Cardiac fibroblast (primary cell): ENCODE measurements around the gene CORO1A.
A peak's percentile ranks its signal among the peaks of the same experiment; 100 is the strongest.

ENCODE experiments used
- DNase-seq, 2 donors: peaks; one replicate each; pipeline versions ENCODE4 v3.0.0 to v3.0.0-alpha.2; 2010; ENCODE audit warnings: low read depth in 2 of 2
- H3K4me3 ChIP-seq, 2 donors: replicated peaks in 1 of 2; 1 replicate in 1 of 2; 2 replicates in 1 of 2; pipeline ENCODE4 v1.5.1; 2011; ENCODE audit warnings: low read depth in 2 of 2, low read length in 2 of 2, mild to moderate bottlenecking in 2 of 2, moderate library complexity in 1 of 2
- TF ChIP-seq, protein P1 (sequence below): IDR thresholded peaks from one replicate; pipeline ENCODE4 v1.5.1; 2011; ENCODE audit warnings: low read depth, mild to moderate bottlenecking, low read length, inconsistent platforms

The CORO1A gene

DNA sequence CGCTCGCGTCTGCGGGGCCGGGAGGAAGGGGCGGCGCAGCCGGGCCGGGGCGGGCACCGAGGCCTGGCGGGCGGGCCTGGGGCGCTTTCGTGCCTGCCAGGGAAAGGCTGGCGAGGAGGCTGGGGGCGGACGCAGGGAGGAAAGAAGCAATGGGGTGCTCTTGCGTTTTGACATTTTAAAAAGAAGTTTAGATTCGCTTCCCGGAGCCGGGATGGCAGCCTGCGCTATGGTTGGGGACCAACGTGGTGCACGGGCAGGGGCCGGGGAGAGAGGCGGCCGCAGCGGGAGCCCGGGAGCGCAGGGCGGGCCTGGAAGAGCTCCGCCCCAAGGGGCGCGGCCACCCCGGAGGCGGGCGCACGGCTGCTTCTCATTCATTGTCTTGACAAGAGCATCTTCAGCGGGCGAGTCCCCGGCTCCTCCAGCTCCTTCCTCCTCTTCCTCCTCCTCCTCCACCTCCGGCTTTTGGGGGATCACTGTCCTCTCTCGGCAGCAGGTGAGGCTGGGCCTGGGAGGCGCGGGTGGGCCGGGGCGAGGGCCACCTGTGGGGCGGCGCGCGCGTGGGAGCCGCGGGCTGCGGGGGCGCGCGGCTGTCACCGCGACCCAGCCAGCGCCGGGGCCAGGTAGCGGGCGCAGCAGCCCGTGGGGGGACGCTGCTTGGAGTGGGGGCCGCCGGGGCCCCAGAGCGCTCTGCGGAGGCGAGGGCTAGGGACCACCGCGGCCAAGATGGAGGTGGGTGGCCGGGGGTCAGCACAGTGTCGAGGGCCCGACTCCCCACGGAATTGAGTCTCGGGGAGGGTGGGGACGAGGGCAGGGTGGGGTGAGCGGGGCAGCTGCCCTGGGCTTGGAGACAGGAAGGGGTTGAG is at the start of gene CORO1A:
TSS of gene CORO1A (plus strand) at position 370 of the 863 bp plus-strand sequence. CDS start 1,608 bp downstream, outside the sequence.
- peak within 1 kb of the TSS; percentile 48 to 57 for H3K4me3 ChIP-seq
- DNase-seq = peak; percentile 71 to 78
- TF ChIP-seq, protein P1, sequence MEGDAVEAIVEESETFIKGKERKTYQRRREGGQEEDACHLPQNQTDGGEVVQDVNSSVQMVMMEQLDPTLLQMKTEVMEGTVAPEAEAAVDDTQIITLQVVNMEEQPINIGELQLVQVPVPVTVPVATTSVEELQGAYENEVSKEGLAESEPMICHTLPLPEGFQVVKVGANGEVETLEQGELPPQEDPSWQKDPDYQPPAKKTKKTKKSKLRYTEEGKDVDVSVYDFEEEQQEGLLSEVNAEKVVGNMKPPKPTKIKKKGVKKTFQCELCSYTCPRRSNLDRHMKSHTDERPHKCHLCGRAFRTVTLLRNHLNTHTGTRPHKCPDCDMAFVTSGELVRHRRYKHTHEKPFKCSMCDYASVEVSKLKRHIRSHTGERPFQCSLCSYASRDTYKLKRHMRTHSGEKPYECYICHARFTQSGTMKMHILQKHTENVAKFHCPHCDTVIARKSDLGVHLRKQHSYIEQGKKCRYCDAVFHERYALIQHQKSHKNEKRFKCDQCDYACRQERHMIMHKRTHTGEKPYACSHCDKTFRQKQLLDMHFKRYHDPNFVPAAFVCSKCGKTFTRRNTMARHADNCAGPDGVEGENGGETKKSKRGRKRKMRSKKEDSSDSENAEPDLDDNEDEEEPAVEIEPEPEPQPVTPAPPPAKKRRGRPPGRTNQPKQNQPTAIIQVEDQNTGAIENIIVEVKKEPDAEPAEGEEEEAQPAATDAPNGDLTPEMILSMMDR = no peak

GRCh38 chr16:30136971-30137605 is 46.3 kb upstream of the CORO1A start:
- no peak overlapping the region for H3K4me3 ChIP-seq
- no peak for DNase-seq
- TF ChIP-seq, protein P1 = no peak

DNA sequence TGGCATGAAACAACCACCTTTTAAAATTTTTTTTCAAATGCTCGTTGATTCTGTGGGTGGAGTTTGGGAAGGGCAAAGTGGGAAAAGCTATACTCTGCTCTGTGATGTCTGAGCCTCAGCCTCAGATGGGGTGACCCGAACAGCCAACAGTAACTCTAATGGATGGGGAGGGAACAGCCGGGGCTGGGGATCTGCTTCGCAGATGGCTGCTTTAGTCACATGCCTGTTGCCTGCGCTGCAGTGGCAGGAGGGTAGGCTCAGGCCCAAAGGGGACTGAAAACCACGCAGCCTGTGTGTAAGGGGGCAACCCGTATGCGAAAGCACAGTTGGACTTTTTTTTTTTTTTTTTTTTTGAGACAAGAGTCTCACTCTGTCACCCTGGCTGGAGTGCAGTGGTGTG is 45.5 kb upstream of the CORO1A start:
- H3K4me3 ChIP-seq = no peak overlapping the region
- TF ChIP-seq, protein P1 = no peak
- DNase-seq = no peak

DNA sequence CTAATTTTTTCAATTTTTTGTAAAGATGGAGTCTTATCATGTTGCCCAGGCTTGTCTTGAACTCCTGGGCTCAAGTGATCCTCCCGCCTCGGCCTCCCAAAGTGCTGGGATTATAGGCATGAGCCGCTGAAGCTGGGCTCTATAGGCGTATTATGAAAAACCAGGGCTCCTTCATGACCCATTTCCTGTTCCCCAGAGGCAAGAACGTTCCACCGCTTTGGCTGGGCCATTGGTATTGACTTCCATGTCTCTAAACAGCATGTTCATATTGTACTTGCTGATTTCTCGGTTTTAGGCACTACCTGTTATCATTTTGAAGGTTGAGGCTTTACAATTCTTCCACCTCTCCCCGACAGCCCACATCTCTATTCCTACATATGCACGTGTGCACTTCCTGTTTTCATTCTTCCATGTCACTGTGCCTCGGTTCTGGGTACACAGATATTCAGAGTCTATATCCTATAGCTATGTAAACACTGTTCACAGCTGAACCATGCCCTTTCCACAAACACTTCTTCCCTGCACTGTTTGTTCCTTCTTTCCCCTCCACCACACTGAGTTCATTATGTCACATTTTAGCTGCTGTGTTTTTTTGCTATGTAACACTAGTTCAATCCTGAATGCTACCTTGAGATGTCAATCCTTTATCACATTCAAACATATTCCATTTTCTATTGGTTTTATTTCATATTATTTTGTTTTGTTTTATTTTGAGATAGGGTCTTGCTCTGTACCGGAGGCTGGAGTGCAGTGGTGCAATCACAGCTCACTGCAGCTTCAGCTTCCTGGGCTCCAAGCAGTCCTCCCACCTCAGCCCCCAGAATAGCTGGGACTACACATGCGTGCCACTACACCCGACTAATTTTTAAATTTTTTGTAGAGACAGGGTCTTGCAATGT is 43.6 kb upstream of the CORO1A start:
- no peak for DNase-seq
- H3K4me3 ChIP-seq = no peak overlapping the region
- TF ChIP-seq, protein P1 = no peak

- no peak for DNase-seq
- TF ChIP-seq, protein P1 = no peak
- H3K4me3 ChIP-seq = no peak overlapping the region
Measured at GRCh38 chr16:30141750-30142149, 41.7 kb upstream of the CORO1A start.

DNA sequence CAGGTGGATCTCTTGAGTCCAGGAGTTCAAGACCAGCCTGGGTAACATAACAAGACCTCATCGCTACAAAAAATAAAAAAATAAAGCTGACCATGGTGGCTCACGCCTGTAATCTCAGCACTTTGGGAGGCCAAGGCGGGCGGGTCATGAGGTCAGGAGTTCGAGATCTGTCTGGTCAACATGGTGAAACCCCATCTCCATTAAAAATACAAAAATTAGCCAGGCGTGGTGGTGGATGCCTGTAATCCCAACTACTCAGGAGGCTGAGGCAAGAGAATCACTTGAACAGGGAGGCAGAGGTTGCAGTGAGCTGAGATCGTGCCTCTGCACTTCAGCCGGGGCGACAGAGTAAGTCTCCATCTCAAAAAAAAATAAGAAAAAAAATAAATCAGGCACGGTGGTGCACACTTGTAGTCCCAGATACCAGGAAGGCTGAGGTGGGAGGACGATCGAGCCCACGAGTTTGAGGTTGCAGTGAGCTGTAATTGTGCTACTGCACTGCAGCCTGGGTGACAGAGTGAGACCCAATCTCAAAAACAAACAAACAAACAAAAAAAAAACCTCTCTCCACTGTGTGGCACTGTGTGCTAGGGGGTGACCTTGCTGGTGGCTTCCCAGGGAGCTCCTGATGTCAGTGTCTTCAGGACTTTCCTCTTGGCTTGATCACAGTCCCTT is 40.6 kb upstream of the CORO1A start:
- no peak for DNase-seq
- TF ChIP-seq, protein P1 = no peak
- H3K4me3 ChIP-seq = no peak overlapping the region
